Right forelimb (tissue), 1 donor: ENCODE results near the gene MIGA2.

Experiments
- DNase-seq: peaks from one replicate; pipeline ENCODE4 v3.0.0-alpha.2; 2018

Gene MIGA2

GRCh38 chr9:129040113-129040643 lies 3.8 kb downstream of the MIGA2 start:
- DNase-seq: no peak

GRCh38 chr9:129042016-129042415 lies 5.6 kb downstream of the MIGA2 start:
- DNase-seq: no peak

GRCh38 chr9:129052592-129052991 lies 16.2 kb downstream of the MIGA2 start:
- no peak for DNase-seq

GRCh38 chr9:129053020-129053419 lies 16.6 kb downstream of the MIGA2 start:
- DNase-seq: no peak

- no peak for DNase-seq
Measured at GRCh38 chr9:129054163-129054851, 17.9 kb downstream of the MIGA2 start.

GRCh38 chr9:129058965-129059795 lies 22.8 kb downstream of the MIGA2 start:
- no peak for DNase-seq

GRCh38 chr9:129059796-129060785 lies 23.7 kb downstream of the MIGA2 start:
- DNase-seq: no peak

GRCh38 chr9:129060991-129061390 lies 24.6 kb downstream of the MIGA2 start:
- DNase-seq: no peak

GRCh38 chr9:129063061-129063460 lies 26.6 kb downstream of the MIGA2 start:
- DNase-seq: no peak

GRCh38 chr9:129064499-129064908 lies 28.1 kb downstream of the MIGA2 start:
- no peak for DNase-seq

- DNase-seq: no peak
Measured at GRCh38 chr9:129068110-129068509, 31.7 kb downstream of the MIGA2 start.

GRCh38 chr9:129068990-129069861 lies 32.8 kb downstream of the MIGA2 start:
- DNase-seq: no peak

- no peak for DNase-seq
Measured at GRCh38 chr9:129069862-129070641, 33.6 kb downstream of the MIGA2 start.

GRCh38 chr9:129070696-129071525 lies 34.5 kb downstream of the MIGA2 start:
- DNase-seq: no peak

- DNase-seq: no peak
Measured at GRCh38 chr9:129071526-129072126, 35.2 kb downstream of the MIGA2 start.

GRCh38 chr9:129072171-129072570 lies 35.7 kb downstream of the MIGA2 start:
- DNase-seq: no peak

GRCh38 chr9:129073404-129073803 lies 37.0 kb downstream of the MIGA2 start:
- DNase-seq: no peak

GRCh38 chr9:129074106-129074505 lies 37.7 kb downstream of the MIGA2 start:
- no peak for DNase-seq

- DNase-seq: no peak
Measured at GRCh38 chr9:129075996-129076639, 39.7 kb downstream of the MIGA2 start.
